PC-9 (cell line): ENCODE results near the gene PANK2. TPM values are rescaled to one million over a fixed set of nuclear protein-coding genes. Genes with fewer than 3 reads are reported as not detected.

Experiments used
- BruUV-seq: library from RNA; stranded (reverse); fragments of 400-500 nt; replicated peaks from 2 replicates; lab custom pipeline; 2021; lab: Mats Ljungman, UMichigan
- CTCF ChIA-PET: fragments of 300-600 bp; sonication (Branson Sonifier 250); formaldehyde crosslinking; loops from one replicate; lab custom pipeline; 2022; ENCODE audit warnings: antibody characterized with exemption; lab: Charles Lee
- POLR2A ChIA-PET: fragments of 300-600 bp; sonication (Branson Sonifier 250); formaldehyde crosslinking; loops from one replicate; lab custom pipeline; 2022; ENCODE audit warnings: antibody characterized with exemption; ENCODE audit not compliant: unreplicated experiment; lab: Charles Lee
- DNase-seq, 2 experiments: peaks; one replicate each; pipeline versions ENCODE4 v3.0.0 to v3.0.0-alpha.2; 2015 to 2022; ENCODE audit warnings: mixed read lengths in 1 of 2
- H2AFZ ChIP-seq: fragments of 200-600 bp; sonication (generic); 2 replicates; pipeline ENCODE4 v1.8.1; 2017; ENCODE audit warnings: antibody characterized with exemption
- H3F3A ChIP-seq: fragments of 200-600 bp; sonication (generic); 2 replicates; pipeline ENCODE4 v1.8.1; 2017; ENCODE audit warnings: antibody characterized with exemption, mild to moderate bottlenecking, low read depth; ENCODE audit not compliant: insufficient read depth
- H3K27ac ChIP-seq: fragments of 200-600 bp; sonication (generic); 2 replicates; pipeline ENCODE4 v1.6.1; 2016; ENCODE audit warnings: mixed run types
- H3K27me3 ChIP-seq: fragments of 200-600 bp; sonication (generic); 2 replicates; pipeline ENCODE4 v1.6.1; 2016; ENCODE audit warnings: low read depth, mixed run types; ENCODE audit not compliant: insufficient read depth
- H3K36me3 ChIP-seq: fragments of 200-600 bp; sonication (generic); 2 replicates; pipeline ENCODE4 v1.6.1; 2016; ENCODE audit warnings: low read depth, mixed run types
- H3K4me1 ChIP-seq: fragments of 200-600 bp; sonication (generic); replicated peaks from 2 replicates; pipeline ENCODE4 v1.6.1; 2016; ENCODE audit warnings: mixed run types; ENCODE audit not compliant: insufficient read depth
- H3K4me2 ChIP-seq: fragments of 200-600 bp; sonication (generic); 2 replicates; pipeline ENCODE4 v1.6.1; 2017; ENCODE audit warnings: mixed run types
- H3K4me3 ChIP-seq: fragments of 200-600 bp; sonication (generic); 2 replicates; pipeline ENCODE4 v1.6.1; 2016; ENCODE audit warnings: mixed run types
- H3K79me2 ChIP-seq: fragments of 200-600 bp; sonication (generic); 2 replicates; pipeline ENCODE4 v1.6.1; 2017; ENCODE audit warnings: low read depth, mixed run types
- H3K9me2 ChIP-seq: fragments of 200-600 bp; sonication (generic); 2 replicates; pipeline ENCODE4 v1.8.1; 2017; ENCODE audit warnings: mild to moderate bottlenecking; ENCODE audit not compliant: insufficient read depth
- H3K9me3 ChIP-seq: fragments of 200-600 bp; sonication (generic); 2 replicates; pipeline ENCODE4 v1.8.1; 2016; ENCODE audit warnings: low read depth; ENCODE audit not compliant: insufficient read depth
- H4K20me1 ChIP-seq: fragments of 200-600 bp; sonication (generic); 2 replicates; pipeline ENCODE4 v1.8.1; 2017; ENCODE audit not compliant: insufficient read depth
- CTCF ChIP-seq: fragments of 200-600 bp; sonication (generic); conservative IDR thresholded peaks from 2 replicates; pipeline ENCODE4 v1.6.1; 2017; ENCODE audit warnings: mixed run types, antibody characterized with exemption, mild to moderate bottlenecking, moderate library complexity
- EZH2 ChIP-seq: fragments of 200-600 bp; sonication (generic); IDR thresholded peaks from 2 replicates; pipeline ENCODE4 v1.8.0; 2017; ENCODE audit warnings: antibody characterized with exemption, low read depth
- intact Hi-C: fragments of 100-400 bp; cut with micrococcal nuclease; formaldehyde crosslinking; loops from one replicate; pipeline ENCODE4 v1.10.0; 2022; ENCODE audit not compliant: unreplicated experiment
- total RNA-seq: library from RNA; stranded (reverse); gene quantifications from 2 replicates; pipeline ENCODE4 v1.2.3, GENCODE V29; 2021

Gene PANK2
- total RNA-seq, 1 experiment from 2014 or later, result 51.6 TPM

- Histone ChIP-seq H2AFZ (no peak overlapping the region), H3K27me3 (no peaks in the 10 kb centered on the region), H3F3A (peaks cover 63% of the 10 kb centered on the region), H3K27ac (no peak overlapping the region), H3K9me3 (no peaks in the 10 kb centered on the region), H3K36me3 (peaks cover 13% of the 10 kb centered on the region), H3K4me1 (no peaks in the 10 kb centered on the region), H3K9me2 (no peaks in the 10 kb centered on the region), H3K79me2 (peaks cover 8% of the 10 kb centered on the region; the same call in 1 of the 2 replicates), H3K4me3 (no peak overlapping the region), H4K20me1 (peaks cover 43% of the 10 kb centered on the region), H3K4me2 (no peak overlapping the region)
- CTCF ChIA-PET, result no interaction called here
- intact Hi-C loops, result no loop called here
- TF ChIP-seq CTCF (no peak), EZH2 (no peak)
- no TSS peak for BruUV-seq
- DNase-seq, result no peak
- POLR2A ChIA-PET, result no interaction called here
These were observed 36.0 kb downstream of the PANK2 start for GRCh38 chr20:3925113-3925695.

- TF ChIP-seq EZH2 (no peak), CTCF (no peak)
- Histone ChIP-seq H4K20me1 (peaks cover 43% of the 10 kb centered on the region), H3K4me3 (no peak overlapping the region), H2AFZ (no peak overlapping the region), H3F3A (peaks cover 70% of the 10 kb centered on the region), H3K9me3 (no peaks in the 10 kb centered on the region), H3K27ac (no peak overlapping the region), H3K4me1 (no peaks in the 10 kb centered on the region), H3K9me2 (no peaks in the 10 kb centered on the region), H3K79me2 (0 out of 2 replicates have a peak, but pooled peaks cover 6% of the 10 kb centered on the region), H3K36me3 (peaks cover 10% of the 10 kb centered on the region), H3K4me2 (no peak overlapping the region), H3K27me3 (no peaks in the 10 kb centered on the region)
- ChIA-PET POLR2A (no interaction called here), CTCF (no interaction called here)
- BruUV-seq, result no TSS peak
- no peak for DNase-seq
- intact Hi-C loops, result no loop called here
These were observed 36.9 kb downstream of the PANK2 start for GRCh38 chr20:3925899-3926638.

GRCh38 chr20:3927486-3928291 is 38.5 kb downstream of the PANK2 start:
- Histone ChIP-seq H3K4me2 (no peak overlapping the region), H3K4me1 (no peaks in the 10 kb centered on the region), H4K20me1 (peaks cover 33% of the 10 kb centered on the region), H3K79me2 (no peaks in the 10 kb centered on the region), H3K27ac (peak overlapping the region; percentile 41; the same call in 1 of the 2 replicates), H3K9me3 (no peaks in the 10 kb centered on the region), H3K4me3 (no peak overlapping the region), H2AFZ (no peak overlapping the region), H3K36me3 (peaks cover 10% of the 10 kb centered on the region; the same call in 1 of the 2 replicates), H3F3A (peaks cover 81% of the 10 kb centered on the region), H3K9me2 (no peaks in the 10 kb centered on the region), H3K27me3 (no peaks in the 10 kb centered on the region)
- CTCF ChIA-PET, result interaction anchor here (0.7 kb wide), 1 partner anchor 38 kb away, joined by 3 read pairs; no protein-coding TSS in a partner anchor
- DNase-seq, result no peak
- TSS peak; percentile 5 for BruUV-seq
- TF ChIP-seq CTCF (no peak), EZH2 (no peak)
- intact Hi-C loops, result no loop called here
- POLR2A ChIA-PET, result interaction anchor here (0.7 kb wide), 1 partner anchor 100 kb away, joined by 4 read pairs; no protein-coding TSS in a partner anchor
